G401.6 (cell line): ENCODE measurements around the gene TMC7.

ENCODE experiments used
- FAIRE-seq: peaks from 2 replicates; lab custom pipeline; 2012; peaks lifted over from hg19 to GRCh38; lab: Jason Lieb, UNC

TMC7 gene

DNA sequence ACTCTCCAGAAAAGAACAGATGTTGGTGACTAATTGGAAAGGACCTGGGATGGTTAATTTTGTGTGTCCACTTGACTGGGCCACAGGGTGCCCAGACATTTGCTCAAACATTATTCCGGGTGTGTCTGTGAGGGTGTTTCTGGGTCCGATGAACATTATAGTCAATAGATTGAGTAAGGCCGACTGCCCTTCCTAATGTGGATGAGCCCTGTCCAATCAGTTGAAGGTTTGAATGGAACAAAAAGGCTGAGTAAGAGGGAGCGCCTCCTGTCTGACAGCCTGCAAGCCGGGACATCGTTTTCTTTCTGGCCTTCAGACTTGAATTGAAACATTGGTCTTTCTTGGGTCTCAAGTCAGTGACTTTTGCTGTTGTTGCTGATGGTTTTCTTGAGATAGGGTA lies 107.2 kb downstream of the TMC7 start:
- FAIRE-seq: no peak

DNA sequence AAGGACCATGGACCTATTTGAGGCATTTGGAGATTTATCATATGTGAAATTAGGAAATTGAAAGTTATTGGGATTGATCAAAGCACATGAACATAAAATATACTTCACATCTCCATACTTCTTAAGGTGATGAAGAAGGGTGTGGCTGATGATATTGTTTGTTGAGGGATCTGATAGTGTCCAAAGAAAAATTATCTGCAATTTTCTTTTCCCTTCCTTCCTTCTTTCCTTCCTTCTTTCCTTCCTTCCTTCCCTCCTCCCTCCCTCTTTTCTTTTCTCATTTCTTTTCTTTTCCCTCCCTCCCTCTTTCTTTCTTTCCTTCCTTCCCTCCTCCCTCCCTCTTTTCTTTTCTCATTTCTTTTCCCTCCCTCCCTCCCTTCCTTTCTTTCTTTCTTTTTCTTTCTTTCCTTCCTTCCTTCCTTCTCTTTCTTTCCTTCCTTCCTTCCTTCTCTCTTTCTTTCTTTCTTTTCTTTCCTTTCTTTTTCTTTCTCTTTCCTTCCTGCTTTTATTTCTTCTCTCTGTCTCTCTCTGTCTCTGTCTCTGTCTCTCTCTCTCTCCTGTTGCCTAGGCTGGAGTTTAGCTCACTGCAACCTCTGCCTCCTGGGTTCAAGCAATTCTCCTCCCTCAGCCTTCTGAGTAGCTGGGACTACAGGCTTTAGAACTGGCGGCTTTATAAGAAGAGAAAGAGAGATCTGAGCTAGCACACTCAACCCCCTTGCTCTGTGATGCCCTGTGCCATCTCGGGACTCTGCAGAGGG lies 109.1 kb downstream of the TMC7 start:
- no peak for FAIRE-seq

DNA sequence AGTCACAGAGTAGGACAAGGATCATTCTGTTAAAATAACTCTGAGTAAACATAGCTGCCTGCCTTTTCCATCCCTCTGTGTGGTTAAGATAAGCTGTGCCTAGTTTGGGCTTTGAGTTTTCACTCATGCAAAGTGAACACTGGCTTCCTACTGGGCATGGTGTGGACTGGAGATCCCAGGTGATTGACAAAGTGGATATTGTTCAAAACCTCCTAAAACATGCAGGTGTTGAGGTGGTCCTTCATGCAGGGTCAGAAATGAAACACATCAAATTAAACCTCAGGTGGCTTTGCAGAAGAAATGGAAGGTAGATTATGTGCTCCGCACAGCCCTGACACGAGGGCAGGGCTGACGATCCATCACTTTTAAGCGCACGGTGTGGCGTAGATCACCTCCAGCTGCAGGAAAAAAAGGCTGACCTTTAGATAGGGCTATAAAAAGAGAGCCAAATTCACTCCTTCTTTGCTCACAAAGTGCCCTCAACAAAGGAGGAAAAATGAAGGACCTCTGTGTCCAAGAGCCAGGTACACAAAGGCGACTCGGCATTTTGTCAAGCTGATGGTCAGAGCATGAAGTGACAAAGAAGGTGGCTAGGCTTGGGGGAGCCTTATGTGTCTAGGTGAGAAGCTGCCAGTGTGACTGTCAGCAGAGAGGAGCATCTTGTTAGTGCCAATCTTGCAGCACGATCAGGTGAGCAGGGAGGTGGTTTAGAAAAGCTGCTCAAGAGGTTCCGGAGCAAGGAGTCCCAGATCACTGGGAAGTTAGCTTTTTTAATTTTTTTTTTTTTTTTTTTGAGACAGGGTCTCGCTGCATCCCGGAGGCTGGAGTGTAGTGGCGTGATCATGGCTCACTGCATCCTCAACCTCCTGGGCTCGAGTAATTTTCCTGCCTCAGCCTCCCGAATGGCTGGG lies 110.2 kb downstream of the TMC7 start:
- no peak for FAIRE-seq

DNA sequence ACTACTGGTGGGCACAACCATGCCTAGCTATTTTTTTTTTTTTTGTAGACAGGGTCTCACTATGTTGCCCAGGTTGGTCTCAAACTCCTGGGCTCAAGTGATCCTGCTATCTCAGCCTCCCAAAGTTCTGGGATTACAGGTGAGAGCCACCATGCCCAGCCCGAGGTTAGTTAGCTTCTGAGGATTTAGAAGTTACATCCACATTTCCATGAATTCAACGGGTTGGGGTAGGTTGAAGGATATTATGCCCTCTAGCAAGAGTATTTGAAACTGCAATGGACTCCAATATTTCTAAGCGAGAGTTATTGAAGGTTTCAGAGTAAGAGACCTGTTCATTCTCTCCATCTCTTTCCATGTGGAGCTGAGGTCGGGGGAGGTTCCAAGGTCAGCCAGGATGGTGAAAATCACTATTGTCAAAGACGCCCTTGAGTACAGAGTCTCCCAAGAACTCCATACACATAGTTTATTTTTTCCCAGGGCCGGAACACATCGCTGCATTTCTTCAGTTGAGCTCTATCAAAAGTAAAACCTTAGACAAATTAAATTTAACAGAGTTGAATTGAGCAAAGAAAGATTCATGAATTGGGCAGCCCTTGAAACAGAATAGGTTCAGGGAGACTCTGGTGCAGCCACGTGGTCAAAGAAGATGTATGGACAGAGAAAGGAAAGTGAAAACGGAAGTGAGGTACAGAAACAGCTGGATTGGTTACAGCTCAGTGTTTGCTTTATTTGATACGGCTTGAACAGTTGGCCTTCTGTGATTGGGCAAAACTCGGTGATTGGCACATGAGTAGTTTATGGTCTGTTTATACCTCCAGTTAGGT lies 111.0 kb downstream of the TMC7 start:
- no peak for FAIRE-seq

DNA sequence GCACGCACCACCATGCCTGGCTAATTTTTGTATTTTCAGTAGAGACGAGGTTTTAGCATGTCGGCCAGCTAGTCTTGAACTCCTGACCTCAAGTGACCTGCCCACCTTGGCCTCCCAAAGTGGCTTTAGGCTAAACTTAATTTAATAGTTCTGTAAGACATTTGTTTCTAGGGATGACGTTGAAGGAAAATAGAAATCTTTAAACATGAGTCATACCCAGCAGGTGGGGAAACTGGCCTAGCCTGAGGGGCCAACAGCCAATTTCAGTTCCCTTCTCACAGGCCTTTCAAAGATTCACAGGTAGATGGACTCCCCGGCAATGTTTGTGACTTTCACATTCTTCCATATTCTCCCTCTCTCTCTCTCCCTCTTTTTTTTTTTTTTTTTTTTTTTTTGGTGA lies 111.9 kb downstream of the TMC7 start:
- no peak for FAIRE-seq

DNA sequence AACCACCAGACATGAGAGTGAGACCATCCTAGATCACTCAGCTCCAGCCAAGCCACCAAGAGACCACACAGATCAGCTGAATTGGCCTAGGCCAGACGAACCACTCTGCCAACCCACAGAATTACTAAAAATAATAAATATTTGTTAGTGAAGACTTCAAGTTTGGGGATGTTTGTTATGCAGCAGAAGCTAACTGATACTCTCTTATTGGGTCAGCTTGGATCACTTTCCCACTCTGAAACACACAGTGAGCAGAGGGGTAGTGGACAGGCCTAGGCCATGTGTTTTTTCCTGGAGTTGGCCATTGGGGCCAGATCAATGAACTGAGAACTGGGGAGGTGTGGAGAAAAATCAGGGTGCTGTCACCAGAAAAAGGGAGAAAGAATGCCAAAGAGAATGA lies 114.4 kb downstream of the TMC7 start:
- no peak for FAIRE-seq

DNA sequence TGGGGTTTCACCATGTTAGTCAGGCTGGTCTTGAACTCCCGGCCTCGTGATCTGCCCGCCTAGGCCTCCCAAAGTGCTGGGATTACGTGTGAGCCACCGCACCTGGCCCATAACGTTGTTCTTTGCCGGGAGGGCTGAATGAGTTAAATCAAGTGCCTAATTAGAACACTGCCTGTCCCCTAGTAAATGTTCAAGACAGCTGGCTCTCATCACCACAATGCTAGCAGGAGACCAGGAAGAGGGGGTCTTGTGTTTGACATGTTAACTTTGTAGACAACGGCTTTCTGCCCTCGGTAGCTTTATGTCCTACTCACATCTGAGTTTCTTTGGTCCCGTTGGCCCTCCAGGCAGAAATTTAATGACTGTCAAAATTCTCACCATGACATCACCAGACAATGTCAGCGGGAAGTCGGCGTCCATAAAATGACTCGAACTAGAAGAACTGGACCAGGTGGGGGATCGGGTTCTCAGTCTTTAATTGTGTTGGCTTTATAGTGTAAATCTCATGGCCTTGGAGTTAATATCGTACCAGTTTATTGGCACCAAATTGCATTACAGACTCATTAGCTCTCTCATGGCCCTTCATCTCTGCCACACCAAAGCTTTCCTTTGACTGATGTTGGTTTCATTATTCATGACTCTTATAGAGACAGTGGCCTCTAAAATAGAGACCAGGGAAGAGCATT lies 118.6 kb downstream of the TMC7 start:
- no peak for FAIRE-seq

DNA sequence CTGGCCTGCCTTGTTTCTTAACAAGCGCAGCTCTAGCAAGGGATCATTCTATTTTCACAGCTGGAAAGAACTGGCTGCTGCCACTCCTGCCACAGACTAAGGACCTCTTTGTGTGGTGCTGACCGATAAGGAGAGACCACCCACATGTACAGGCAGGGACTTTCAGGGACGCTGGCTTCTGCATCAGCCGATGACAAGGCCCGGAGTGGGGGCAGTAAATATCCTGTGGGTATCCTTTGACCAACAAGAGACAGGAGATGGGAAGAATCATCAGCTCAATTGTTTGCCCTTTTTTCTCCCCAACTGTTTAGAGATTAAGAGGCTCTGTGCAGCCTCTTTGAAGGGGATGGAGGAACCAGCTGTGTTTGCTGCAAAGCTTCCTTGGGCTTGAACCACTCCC lies 120.9 kb downstream of the TMC7 start:
- FAIRE-seq: no peak

DNA sequence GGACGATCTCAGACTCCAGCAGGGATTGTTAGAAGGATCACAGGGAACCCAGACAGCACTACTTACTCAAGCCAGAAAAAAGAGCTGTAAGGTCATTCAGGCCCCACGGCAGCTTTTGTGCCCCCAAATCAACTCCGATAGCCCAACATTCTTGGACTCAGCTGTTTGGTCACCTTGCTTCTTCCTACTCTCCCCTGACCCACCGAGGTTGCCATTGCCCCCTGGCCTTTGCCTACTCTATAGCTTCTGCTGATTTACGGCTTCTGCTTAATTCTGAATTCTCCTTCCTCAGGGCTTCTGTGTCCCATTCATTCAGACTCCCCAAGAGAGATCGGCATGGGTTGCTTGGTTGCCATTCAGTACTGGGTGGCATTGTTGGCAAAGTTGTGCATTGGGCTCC lies 121.4 kb downstream of the TMC7 start:
- no peak for FAIRE-seq

DNA sequence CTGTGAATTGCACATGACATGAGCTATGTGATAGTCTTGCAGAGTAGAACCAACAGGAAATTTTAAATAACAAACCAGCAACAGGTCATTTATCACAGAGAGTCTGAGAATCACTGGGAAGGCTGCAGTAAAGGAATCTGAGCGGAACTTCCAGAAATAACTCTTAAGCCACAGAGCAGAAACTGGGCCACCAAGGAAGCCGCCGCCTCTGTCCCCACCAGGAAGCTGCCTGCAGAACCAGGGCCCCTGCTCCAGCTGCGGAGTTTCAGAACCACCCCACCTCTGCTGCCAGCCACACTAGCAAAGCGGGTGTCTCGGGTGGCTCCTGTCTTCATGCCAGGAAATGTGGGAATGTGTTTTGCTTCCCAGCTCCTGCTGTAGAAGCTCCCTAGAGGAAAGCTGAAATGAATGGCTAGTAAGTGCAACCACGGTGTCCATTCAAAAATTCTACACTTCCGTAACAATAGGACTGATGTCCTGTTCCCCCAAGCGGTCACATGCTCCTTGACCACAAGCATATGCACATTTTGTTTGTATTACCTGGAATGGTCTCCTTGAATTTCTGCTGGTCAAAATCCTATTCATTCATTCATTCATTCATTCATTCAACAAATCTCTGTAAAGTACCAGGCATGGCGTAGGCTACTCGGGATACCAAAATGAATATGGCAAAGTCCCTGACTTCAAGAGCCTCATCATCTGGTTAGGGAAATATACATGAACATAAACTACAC lies 122.3 kb downstream of the TMC7 start:
- FAIRE-seq: no peak

DNA sequence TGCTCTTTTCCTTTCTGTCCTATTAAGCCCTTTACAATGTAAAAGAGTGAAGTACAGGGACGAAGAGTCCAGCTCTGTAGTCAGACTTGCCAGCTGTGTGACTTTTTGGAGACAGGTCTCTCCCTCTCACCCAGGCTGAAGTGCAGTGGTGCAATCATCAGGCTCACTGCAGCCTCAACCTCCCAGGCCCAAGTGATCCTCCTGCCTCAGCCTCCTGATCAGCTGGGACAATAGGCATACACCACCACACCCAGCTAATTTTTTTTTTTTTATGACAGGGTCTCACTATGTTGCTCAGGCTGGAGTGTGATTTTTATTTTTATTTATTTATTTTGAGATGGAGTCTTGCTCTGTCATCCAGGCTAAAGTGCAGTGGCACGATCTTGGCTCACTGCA lies 122.9 kb downstream of the TMC7 start:
- no peak for FAIRE-seq

DNA sequence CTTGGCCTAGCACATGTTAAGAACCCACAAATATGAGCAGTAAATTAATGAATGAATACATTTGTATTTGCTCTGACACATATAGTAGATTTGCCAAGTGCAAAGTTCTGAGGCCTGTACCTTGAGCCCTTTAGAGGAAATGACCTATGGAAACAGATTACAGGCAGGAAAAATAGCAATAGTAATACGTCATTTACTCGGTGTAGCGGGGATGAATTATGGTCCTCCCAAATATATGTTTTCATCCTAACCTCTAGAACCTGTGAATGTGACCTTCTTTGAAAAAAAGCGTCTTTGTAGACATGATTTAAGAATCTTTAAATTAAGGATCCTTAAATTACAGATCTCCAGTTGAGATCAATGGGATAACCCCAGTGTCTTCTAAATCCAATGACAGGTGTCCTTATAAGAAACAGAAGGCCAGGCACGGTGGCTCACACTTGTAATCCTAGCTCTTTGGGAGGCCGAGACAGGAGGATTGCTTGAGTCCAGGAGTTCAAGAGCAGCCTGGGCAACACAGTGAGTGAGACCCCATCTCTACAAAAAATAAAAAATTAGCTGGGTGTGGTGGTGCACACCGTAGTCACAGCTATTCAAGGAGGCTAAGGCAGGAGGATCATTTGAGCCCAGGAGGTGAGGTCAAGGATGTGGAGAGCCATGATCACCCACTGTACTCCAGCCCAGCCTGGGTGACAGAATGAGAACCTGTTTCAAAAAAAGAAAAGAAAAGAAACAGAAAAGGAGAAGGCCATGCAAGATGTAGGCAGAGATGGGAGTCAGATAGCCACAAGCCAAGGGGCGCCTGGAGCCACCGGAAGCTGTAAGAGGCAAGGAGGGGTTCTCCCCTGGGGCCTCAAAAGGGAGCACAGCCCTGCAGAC lies 124.9 kb downstream of the TMC7 start:
- FAIRE-seq: no peak

DNA sequence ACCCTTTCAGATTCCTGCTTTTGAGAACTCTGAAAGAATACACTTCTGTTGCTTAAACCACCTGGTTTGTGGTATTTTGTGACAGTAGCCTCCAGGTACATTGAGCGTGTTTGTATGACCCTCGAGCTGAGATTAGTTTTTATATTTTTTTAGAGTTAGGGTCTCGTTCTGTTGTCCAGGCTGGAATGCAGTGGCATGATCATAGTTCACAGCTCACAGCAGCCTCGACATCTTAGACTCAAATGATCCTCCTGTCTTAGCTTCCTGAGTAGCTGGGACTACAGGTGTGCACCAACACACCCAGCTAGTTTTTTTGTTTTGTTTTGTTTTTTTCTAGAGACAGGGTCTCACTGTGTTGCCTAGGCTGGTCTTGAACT lies 125.5 kb downstream of the TMC7 start:
- FAIRE-seq: no peak

DNA sequence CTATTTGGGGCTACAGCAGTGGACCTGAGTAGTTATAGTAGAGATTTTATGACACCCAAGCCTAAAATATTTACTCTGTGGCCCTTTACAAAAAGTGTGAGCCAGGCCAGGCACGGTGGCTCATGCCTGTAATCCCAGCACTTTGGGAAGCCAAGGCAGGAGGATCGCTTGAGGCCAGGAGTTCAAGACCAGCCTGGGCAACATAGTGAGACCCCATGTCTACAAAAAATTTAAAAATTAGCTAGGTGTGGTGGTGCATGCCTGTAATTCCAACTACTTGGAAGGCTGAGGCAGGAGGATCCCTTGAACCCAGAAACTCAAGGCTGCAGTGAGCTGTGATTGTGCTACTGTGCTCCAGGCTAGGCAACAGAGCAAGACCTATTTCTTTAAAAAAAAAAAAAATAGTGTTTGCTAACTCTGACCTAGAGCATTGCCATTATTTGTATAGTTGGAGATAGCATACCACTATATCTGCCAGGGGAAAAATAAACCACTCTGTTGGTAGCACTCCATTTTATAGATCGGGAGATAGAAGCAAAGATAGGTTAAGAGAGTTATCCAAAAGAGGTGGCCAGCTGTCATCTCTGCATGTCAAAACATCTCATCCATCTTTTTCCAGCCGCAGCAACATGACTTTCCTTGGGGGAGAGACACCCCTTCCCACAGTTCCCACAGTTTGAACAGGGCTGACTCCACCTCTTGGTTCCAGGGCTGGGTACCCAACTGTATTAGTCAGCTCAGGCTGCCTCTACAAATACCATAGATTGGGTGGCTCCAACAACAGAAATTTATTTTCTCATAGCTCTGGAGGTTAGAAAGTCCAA lies 127.0 kb downstream of the TMC7 start:
- no peak for FAIRE-seq

DNA sequence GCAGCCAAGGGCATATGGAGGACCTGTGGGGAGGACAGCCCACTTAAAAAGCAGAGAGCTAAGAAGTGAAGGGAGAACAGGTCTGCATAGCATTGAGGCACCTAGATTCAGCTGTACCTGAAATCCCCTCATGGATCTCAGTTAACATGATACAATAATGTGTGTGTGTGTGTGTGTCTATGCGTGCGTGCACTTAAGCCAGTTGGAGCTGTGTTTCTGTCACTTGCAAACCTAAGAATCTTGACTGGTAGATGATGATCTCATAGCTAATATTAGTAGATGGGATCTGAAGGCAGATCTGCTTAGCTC lies 128.3 kb downstream of the TMC7 start:
- FAIRE-seq: no peak
